HG03280 (cell line): Measurements from ENCODE around the gene CUBN.

Experiments used
- ATAC-seq: cut with Tn5 transposase; IDR thresholded peaks from one replicate; pipeline ENCODE4 v1.9.1; 2021; ENCODE audit warnings: mild to moderate bottlenecking, moderate library complexity; ENCODE audit not compliant: unreplicated experiment

Gene CUBN

DNA sequence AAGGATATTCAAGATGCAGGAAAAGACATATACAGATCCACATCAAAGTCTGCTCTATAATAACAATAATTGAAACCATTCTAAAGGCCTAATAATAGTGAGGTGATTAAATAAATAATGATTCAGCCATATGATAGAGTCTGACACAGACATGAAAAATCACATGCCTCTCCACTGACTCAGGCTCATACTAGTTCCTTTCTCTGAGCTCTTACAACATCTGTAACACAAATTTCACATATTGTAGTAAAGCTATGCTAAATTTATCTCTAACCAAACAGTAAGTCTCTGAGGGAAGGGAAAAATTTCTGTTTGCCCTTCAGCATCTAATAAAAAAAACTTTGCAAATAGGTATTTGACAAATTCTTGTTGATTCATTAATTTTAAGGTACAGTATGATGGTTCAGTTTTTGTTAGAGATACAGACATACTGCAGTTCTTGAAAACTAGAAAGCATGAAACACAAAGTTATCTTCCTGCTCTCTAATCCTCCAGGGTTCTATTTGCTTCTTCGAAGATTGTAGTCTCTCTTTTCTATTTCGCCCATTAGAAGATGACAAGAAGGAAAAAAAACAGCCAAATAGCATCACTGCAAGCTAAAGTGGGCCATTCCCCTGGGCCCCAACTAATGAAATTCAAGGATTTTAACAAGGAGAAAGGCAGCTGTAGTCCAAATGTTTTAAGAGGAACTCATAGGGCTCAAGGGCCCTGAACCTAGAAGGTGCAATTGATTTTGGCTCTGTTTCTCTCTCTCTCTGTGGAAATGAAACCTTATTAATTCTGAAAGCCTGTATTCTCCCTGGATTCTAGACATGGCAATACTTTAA is 53.9 kb downstream of the CUBN start:
- no peak for ATAC-seq

DNA sequence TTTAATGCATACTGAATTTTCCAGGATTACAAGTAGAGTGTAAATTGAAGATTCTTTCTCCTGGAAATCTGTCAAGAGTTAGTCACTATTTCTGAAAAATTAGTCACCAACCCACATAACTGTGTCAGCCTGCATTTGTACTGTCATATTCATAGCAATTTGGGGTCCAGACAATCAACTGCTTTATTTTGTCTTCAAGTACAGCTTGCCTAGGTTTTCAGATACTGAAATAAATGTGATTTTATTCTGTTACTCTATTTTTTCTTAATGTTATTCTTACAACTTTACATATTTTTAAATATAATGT is 55.1 kb downstream of the CUBN start:
- no peak for ATAC-seq

DNA sequence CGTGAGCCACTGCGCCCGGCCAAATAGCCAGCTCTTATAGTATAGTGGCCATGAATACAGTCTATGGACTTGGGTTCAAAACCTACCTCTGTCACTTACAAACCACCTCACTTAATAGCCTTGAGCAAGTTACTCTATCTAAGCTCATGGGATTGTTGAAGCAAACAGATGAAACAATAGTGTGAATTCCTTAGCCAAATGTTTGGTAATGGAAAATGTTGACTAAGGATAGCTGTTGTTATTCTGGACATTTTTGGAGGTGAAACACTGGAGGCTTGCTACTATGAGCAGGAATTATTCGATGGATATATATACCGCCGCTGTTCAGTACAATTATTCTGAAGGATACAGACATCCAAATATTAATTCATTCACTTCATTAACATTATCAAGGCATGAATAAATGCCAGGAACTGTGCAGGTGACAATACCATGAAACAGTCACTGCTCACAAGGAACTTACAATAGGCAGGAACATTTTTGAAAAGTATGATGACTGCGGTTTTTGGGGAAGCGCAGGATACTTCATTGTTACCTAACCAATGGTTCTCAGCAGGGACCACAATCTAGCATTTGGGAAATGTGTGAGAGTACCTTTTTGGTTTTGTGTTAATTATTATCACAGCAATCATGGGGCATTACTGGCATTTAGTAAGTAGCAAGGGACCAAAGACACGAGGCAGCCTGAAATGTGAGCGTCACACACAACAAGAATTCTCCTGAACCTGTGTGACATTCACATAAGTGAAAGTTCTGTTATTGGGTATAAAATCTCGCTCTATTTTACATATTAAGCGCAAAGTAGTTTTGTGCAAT is 55.7 kb downstream of the CUBN start:
- no peak for ATAC-seq

DNA sequence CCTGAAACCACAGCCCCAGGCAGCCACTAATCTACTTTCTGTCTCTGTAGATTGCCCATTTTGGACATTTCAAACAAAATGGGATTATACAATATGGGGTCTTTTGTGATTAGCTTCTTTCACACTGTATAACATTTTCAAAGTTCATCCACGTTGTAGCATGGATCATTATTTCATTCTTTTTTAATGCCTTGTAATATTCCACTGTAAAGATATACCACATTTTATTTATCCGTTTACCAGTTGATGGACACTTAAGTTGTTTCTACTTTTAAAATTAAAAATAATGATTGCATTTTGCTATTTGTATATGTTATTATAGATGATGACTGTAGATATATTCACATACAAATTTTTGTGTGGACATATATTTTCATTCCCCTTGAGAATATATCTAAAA is 60.7 kb downstream of the CUBN start:
- no peak for ATAC-seq

DNA sequence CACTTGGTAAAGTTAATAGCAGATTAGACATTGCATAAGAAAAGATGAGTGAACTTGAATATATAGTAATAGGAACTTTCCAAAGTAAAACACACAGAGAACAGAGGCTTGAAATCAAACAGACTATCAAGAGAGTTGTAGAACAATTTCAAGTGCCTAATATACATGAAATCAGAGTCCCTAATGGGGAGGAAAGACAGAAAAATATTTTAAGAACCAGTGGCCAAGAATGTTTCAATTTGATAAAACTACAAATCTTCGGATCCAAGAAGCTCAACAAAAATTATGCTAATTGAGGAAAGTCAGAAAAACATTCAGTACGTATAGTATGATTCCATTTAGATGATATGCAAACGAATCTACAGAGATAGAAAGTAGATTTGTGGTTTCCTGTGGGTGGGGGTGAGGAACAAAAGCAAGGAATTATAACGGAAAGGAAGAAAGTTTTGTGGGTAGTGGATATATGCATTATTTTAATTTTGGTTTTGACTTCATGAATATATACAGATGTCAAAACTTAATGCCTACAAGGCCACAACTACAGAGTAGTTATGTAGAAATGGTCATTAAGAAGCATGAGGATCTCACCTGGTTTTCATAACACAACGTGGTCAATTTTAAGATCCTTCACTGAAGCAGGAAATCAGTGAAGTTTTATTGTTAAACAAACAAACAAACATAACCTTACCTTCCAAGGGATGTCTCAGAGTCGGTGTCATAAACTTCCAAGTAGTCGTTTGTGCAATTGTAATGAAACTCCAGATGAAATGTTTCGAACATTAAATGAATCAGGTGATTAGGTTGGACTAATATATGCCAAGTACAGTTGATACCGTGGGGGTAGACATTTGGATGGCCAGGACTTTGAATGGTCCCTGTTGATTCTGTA is 62.0 kb downstream of the CUBN start:
- ATAC-seq, result no peak

DNA sequence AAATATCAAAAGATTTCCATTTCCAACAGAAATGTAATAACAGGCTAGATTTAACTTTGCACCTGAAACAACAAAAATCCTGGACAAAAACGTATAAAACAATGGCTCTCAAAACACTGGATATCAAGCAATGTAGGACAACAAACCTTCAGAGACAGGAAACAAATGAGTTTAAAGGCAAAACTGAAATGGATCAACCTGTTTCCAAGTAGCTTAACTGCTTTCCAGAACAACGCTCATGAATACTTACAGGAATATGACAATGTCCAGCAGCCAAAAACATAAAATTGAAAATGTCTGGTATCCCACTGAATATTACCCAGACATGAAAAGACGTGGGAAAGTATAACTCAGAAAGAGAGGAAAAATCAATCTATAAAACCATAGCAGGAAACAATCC is 62.8 kb downstream of the CUBN start:
- no peak for ATAC-seq

DNA sequence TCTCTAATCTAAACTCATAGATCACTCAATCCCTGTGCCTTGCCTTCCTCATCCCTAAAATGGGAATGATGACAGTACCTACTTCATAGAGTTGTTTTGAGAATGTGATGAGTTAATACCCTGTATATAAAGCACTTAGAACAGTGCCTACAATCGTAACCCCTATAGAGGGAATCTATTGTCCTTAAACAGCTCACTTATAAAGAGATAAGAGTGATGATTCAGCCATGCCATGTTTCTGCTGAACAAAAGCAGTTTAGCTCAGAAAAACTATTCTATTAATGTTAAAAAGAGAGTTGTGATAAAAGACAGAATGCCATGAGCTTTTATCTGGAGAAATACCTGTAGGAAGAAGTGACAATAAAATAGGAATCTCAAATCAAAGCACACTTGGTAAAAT is 63.6 kb downstream of the CUBN start:
- ATAC-seq, result no peak

DNA sequence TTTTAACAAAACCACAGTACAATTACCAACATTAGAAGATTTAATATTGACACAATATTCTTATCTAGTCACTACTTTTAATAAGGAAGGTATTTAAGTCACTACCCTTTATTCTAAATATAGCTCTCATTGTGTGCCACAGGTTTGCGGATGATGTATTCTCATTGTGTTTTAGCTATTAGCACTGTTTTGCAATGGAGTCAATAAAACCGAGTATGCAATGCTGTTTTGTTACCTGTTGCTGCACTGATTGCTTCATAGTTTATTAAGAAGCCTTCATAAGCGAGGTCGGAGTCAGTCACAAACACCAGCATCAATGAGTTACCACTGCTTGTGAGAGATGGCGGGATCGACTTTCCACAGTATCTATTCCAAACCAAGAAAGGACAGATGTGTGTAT is 64.3 kb downstream of the CUBN start:
- ATAC-seq, result no peak

DNA sequence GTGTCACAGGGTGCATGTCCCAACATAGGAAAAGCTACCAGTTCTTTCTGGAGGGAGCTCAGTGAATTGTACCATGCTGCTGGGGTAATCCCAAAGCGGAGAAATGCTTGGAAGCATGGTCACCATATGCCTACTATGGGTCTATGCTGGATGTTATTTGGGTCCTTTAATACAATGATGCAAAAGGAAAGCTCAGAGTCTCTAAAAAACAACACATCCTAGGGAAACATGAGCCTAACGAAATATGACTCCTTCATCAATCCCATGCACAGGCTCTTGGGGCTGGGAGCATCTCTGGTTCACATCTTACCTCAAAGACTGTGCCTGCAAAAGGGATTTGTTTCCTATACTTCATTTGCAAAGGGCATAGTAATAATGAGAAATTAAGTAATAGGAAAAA is 65.2 kb downstream of the CUBN start:
- no peak for ATAC-seq

DNA sequence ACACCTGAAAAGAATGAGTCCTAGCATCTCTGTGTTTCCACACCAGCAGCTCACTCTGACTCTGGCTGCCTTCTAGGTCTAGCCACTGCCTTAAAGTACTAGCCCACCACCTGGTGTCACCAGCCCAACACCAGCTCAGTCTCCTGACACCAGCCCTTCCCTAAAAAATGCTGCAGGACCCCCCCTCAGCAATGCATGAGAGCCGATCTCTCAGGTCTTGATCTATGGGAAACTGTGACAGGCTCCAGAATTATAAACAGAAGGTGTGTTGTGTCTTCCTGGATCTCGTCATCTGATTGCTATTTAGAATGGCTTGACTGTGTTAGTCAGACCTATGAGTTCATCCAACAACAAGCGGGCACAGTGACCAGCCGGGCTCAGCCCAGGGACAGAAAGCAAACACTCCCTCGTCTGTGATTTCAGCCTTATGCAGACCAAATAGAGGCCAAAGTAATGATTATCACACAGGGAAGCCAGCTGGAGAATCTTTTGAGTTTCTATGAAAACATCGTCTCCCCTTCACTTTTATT is 66.6 kb downstream of the CUBN start:
- ATAC-seq, result no peak

DNA sequence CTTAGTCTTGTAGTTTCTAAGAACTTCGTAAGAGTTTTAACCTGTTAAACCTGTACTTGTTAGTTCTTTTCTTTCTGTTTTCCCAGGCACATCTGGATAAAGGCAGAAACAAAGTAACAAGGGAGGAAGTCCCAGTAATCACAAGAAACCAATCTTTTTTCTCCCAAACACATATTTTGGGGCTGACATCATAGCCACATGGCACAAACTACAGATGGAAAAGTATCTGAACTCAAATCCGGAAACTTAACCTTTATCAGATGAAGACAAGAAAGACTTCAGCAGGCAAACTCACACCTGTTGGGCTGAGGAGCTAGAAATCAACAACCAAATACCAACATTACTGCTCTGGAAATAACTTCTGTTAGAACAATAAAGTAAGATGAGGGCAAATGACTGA is 67.1 kb downstream of the CUBN start:
- ATAC-seq, result no peak

DNA sequence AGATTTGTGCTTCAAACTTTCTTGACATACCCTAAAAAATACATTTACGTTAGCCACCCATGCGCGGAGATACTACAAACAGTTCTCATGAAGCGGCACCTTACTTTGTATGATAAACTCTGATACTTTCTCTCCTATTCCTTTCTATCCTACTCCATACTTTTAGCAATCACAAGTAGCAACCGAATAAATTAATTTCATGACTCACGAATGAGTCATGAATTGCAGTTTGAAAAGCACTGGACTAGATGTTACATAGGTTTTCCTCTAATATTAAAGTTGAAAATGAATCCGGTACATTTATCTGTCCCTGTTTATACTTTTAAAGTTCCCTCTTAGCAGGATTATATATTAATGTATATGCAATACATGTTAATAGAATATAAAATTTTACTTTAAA is 67.6 kb downstream of the CUBN start:
- no peak for ATAC-seq

DNA sequence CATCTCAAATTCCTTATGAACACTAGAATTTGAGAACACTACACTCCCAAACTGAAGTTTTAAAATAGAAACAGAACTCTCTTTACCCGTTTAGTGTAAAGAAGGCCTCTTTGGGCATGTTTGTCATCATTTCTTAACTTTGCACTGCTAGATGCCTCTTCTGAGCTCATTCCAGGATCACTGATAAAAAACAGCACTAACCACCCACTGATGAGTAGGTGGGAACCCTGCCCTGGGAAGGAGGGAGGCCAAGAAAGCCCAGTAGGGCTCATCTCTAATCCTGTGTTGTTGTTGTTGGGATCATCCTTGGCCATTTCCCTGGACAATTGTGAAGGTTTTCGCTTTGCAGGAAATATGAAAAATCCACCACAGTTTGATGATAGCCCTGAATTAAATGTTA is 68.2 kb downstream of the CUBN start:
- no peak for ATAC-seq

DNA sequence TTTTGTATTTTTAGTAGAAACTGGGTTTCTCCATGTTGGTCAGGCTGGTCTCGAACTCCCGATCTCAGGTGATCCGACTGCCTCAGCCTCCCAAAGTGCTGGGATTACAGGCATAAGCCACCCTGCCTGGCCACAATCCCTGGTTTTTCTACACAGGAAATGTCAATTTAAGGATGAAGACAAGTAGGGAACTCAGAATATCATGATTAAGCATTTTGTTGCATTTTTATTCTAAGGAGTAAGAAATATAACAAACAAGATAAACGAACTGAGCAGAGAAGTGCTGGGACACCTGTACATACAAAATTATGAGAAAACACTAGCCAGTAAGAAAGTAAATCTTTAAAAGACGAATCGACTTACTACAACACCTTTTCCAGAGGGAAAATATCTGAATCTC is 69.3 kb downstream of the CUBN start:
- no peak for ATAC-seq

DNA sequence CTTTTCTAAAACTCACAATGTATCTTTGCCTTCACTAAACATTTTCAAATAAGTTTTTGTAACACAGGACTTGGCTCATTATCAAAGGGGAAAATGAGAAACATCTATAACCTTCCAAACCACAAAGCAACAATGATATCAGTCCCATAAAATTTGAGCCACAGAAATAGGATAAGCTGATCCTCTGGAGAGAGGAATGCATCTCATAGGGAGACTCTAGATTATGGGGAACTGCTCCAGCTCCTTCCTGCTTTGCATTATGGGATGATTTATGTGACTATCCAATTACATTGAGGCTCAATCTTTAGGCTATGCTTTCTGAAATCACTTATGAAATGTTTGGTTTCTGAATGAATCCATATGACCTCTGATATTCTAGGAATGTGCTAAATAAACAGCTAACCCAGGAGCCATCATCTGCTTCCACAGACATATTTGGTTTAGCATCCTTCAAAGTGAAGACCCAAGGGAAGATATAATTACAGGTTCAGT is 70.4 kb downstream of the CUBN start:
- no peak for ATAC-seq

DNA sequence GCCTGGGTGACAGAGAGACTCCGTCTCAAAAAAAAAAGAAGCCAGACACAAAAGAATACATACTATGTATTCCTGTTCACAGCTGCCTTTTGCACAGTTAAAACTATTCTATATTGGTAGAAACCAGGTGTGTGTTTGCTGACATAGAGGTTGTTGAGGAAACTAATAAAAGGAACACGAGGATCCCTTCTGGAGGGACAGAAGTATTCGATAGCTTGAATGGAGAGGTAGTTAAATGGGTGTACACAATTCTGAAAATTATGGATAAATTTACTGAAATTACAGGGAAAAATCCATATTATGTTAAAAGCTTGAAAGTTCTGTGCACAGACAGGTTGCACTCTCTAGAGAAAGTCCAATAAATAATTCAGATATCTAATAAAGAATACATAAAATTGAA is 71.5 kb downstream of the CUBN start:
- no peak for ATAC-seq

DNA sequence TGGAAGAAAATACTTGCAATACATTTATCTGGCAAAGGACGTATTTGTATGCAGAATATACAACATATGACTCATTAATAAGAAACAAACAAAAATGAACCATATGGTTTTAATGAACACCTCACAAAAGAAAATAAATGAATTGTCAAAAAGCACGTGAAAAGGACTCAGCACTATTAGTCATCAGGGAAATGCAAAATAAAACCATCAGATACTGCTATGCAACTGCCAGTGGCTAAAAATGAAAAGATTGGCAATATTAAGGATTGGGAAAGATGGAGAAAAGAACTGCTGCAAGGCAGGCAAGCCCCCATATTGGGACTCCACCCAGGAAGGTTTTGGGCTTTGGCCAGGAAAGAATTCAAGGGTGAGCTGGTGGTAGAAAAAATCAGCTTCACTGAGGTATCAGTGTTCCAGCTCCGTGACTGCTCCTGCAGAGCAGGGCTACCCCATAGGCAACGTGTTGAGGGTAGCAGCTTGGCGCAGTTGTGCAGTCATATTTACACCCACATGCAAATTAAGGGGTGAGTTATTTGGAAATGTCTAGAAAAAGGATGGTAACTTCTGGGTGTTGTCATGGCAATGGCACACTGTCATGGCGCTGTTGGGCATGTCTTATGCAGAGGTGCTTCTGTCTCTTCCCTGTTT is 72.7 kb downstream of the CUBN start:
- ATAC-seq, result no peak

DNA sequence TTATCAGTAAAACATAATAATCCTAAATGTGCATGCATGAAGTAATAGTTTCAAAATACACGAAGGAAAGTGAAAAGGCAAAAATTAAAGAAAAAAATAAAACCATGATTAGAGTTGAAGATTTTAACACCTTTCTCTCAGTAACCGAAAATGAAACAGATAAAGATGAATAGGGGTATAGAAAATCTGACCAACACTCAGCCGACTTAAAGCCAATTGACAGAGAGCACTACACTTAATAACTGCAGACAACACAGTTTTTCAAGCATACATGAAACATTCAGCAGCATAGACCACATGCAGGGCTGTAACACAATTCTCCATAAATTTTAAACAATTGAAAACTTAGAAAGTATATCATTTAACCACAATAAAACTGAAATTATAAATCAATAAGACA is 76.1 kb downstream of the CUBN start:
- ATAC-seq, result no peak

DNA sequence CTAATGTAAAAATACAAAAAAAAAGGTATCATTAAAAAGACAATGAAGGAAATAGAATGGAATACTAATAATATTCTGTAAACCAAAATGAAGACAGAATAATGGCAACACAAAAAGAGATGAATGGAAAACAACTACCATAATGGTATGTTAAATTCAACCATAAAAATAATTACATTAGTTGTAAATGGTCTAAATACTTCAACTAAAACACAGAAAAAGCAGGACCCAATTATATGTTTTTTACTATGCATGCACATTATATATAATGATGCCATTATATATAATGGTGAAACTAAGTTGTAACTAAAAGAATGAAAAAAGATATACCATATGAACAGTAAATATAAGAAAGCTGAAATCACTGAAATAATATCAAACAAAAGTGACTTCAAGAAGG is 76.5 kb downstream of the CUBN start:
- ATAC-seq, result no peak

DNA sequence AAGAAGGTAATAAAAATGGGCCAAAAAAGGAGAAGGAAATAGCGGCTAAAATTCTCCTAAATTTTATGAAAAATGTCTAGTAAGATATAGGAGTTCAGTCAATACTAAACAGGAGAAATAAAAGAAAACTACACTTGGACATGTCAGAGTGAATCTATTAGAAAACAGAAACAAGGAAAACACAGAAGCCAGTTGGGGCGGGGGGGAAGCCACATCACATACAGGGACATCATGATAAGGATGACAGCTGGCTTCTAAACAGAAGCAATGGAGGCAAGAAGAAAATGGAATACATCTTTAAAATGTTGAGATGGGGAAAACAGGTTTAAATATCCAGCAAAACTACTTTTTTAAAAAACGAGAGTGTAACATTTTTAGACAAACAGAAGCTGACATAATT is 77.8 kb downstream of the CUBN start:
- ATAC-seq, result no peak

DNA sequence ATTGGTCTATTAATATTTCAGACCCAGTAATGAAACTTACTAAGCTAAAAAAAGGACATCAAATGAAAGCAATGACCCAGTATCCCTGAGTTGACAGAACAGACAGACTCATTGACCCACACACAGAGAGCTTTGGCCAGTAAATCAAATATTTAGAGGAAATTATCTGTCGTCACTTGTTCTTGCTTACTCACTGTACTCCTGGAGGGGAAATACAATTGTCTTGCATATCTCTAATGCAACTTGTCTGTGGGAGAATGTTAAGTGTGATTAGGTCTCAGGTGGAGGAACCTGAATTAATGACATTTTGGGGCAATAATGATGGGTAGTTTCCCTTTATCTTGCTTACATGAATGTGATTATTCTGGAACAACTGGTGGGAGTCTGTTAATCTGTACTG is 80.4 kb downstream of the CUBN start:
- no peak for ATAC-seq
